Trophoblast cell (in vitro differentiated cells and primary cell): ENCODE measurements around the gene GALNT14.

Source experiments
- DNase-seq, 2 donors: peaks; one replicate each; pipeline ENCODE4 v3.0.0-alpha.2; 2016
- H2AFZ ChIP-seq: 2 replicates; pipeline ENCODE4 v1.6.1; 2013; ENCODE audit warnings: low read length, moderate library complexity, mild to moderate bottlenecking; ENCODE audit not compliant: insufficient read depth, poor library complexity
- H2AK5ac ChIP-seq: 2 replicates; pipeline ENCODE4 v1.6.1; 2013; ENCODE audit warnings: mild to moderate bottlenecking, low read length
- H2BK120ac ChIP-seq: 2 replicates; pipeline ENCODE4 v1.6.1; 2013; ENCODE audit warnings: low read length, mild to moderate bottlenecking, moderate library complexity; ENCODE audit not compliant: insufficient read depth, poor library complexity
- H2BK12ac ChIP-seq: 2 replicates; pipeline ENCODE4 v1.6.1; 2013; ENCODE audit warnings: mild to moderate bottlenecking, low read length, moderate library complexity
- H2BK5ac ChIP-seq: 2 replicates; pipeline ENCODE4 v1.6.1; 2013; ENCODE audit warnings: low read length, low read depth, moderate library complexity, mild to moderate bottlenecking; ENCODE audit not compliant: poor library complexity
- H3K14ac ChIP-seq: 2 replicates; pipeline ENCODE4 v1.6.1; 2013; ENCODE audit warnings: mild to moderate bottlenecking, low read length
- H3K18ac ChIP-seq: 2 replicates; pipeline ENCODE4 v1.6.1; 2013; ENCODE audit warnings: mild to moderate bottlenecking, low read length
- H3K23ac ChIP-seq: 2 replicates; pipeline ENCODE4 v1.6.1; 2013; ENCODE audit warnings: low read length
- H3K27ac ChIP-seq: 2 replicates; pipeline ENCODE4 v1.5.1; 2013; ENCODE audit warnings: low read depth, mild to moderate bottlenecking, inconsistent platforms, low read length, moderate library complexity
- H3K27me3 ChIP-seq: 2 replicates; pipeline ENCODE4 v1.6.1; 2013; ENCODE audit warnings: inconsistent platforms, mild to moderate bottlenecking, low read length, moderate library complexity; ENCODE audit not compliant: insufficient read depth
- H3K36me3 ChIP-seq, 2 experiments: 1 replicate in 1 of 2; 2 replicates in 1 of 2; pipeline ENCODE4 v1.6.1; 2013; ENCODE audit warnings: low read length in 2 of 2, mild to moderate bottlenecking in 2 of 2, moderate library complexity in 1 of 2; ENCODE audit not compliant: insufficient read depth in 2 of 2, control insufficient read depth in 1 of 2
- H3K4ac ChIP-seq: 2 replicates; pipeline ENCODE4 v1.6.1; 2013; ENCODE audit warnings: low read depth, mild to moderate bottlenecking, low read length, moderate library complexity
- H3K4me1 ChIP-seq, 2 experiments: 1 replicate in 1 of 2; 2 replicates in 1 of 2; pipeline ENCODE4 v1.6.1; 2013; ENCODE audit warnings: low read length in 2 of 2, mild to moderate bottlenecking in 2 of 2, moderate library complexity in 1 of 2; ENCODE audit not compliant: insufficient read depth in 2 of 2, control insufficient read depth in 1 of 2
- H3K4me2 ChIP-seq: 2 replicates; pipeline ENCODE4 v1.6.1; 2013; ENCODE audit warnings: inconsistent platforms, mild to moderate bottlenecking, low read length, moderate library complexity
- H3K4me3 ChIP-seq: 2 replicates; pipeline ENCODE4 v1.5.1; 2013; ENCODE audit warnings: mild to moderate bottlenecking, low read depth, low read length, inconsistent platforms
- H3K79me1 ChIP-seq: one replicate; pipeline ENCODE4 v1.6.1; 2013; ENCODE audit warnings: low read length
- H3K79me2 ChIP-seq: 2 replicates; pipeline ENCODE4 v1.6.1; 2013; ENCODE audit warnings: low read length, mild to moderate bottlenecking; ENCODE audit not compliant: control insufficient read depth, insufficient read depth, poor library complexity
- H3K9ac ChIP-seq: 2 replicates; pipeline ENCODE4 v1.6.1; 2013; ENCODE audit warnings: mild to moderate bottlenecking, low read length
- H3K9me3 ChIP-seq: 2 replicates; pipeline ENCODE4 v1.6.1; 2013; ENCODE audit warnings: low read depth, mild to moderate bottlenecking, control low read depth, inconsistent platforms, low read length; ENCODE audit not compliant: insufficient read depth
- H4K12ac ChIP-seq: 2 replicates; pipeline ENCODE4 v1.6.1; 2013; ENCODE audit warnings: low read depth, mild to moderate bottlenecking, low read length, moderate library complexity
- H4K8ac ChIP-seq: 2 replicates; pipeline ENCODE4 v1.6.1; 2013; ENCODE audit warnings: low read depth, mild to moderate bottlenecking, low read length, moderate library complexity
- H4K91ac ChIP-seq: one replicate; pipeline ENCODE4 v1.6.1; 2013; ENCODE audit warnings: low read depth, mild to moderate bottlenecking, low read length, moderate library complexity
- WGBS: extraction: QIAGEN DNeasy Blood & Tissue Kit; methylation state at CpG from one replicate; pipeline ENCODE4 v1.1.7; 2013; ENCODE audit warnings: missing lambda C conversion rate; ENCODE audit not compliant: insufficient read length, insufficient coverage; ENCODE audit errors: extremely low coverage; 5-methylcytosine and 5-hydroxymethylcytosine counted together

GALNT14 gene

DNA sequence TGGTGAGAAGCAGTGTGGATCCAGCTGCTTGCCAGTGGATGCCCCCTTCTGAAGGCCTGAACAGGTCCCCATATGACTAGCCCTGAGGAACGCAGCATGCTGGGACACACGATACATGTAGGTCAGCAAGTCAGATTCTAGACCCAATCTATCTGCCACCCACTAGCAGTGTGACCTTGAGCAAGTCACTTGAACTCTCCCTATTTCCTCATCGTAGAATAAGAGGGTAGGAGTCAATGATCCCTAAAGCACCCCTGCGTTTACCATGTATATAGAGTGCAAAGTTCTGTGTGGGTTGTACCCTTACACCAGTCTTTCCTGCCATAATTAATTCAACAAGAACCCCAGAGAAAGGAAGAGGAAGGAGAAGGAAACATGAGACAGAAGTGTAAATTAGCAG, 123.7 kb downstream of the GALNT14 start:
- no peak overlapping the region for H3K9ac ChIP-seq
- DNase-seq, result no peak

DNA sequence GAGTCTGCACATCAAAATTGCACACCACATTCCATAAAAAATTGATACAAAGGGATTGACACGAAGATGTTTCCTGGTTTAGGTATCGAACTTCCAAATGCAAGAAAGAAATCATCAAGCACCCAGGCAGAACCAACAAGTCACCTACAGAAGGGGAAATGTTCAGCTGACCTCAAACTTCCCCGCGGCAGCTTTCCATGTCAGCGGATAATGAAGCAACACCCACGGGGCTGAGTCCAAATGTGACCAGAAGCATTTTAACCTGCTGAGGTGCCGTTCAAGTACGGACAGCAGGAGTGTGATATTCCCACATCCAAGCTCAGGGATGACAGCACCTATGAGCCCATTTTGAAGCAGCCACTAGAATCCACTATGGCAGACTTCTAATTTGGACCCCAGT, 124.9 kb downstream of the GALNT14 start:
- H2AK5ac ChIP-seq, result no peak overlapping the region
- H3K14ac ChIP-seq, result no peak overlapping the region
- H3K4me1 ChIP-seq, result peaks cover 3 to 5% of the 10 kb centered on the region in 2 experiments
- no CpG with 5 or more reads among the region's 8 CpGs for WGBS
- H3K79me1 ChIP-seq, result no peaks in the 10 kb centered on the region
- H3K4me2 ChIP-seq, result no peak overlapping the region
- H3K9me3 ChIP-seq, result no peaks in the 10 kb centered on the region
- no peak overlapping the region for H3K4me3 ChIP-seq
- no peak overlapping the region for H3K23ac ChIP-seq
- H2BK5ac ChIP-seq, result no peak overlapping the region
- H3K36me3 ChIP-seq, result no peaks in the 10 kb centered on the region
- peak in 1 of 2 donors; percentile 3 for DNase-seq
- H4K12ac ChIP-seq, result no peak overlapping the region
- no peak overlapping the region for H4K91ac ChIP-seq
- H3K27ac ChIP-seq, result no peak overlapping the region
- no peak overlapping the region for H2BK12ac ChIP-seq
- no peak overlapping the region for H2AFZ ChIP-seq
- H3K9ac ChIP-seq, result no peak overlapping the region
- H2BK120ac ChIP-seq, result no peak overlapping the region
- H4K8ac ChIP-seq, result no peak overlapping the region
- no peaks in the 10 kb centered on the region for H3K79me2 ChIP-seq
- H3K18ac ChIP-seq, result no peak overlapping the region
- no peak overlapping the region for H3K4ac ChIP-seq
- H3K27me3 ChIP-seq, result no peaks in the 10 kb centered on the region

More for the DNA sequence above, 123.7 kb downstream of the GALNT14 start:
- Histone ChIP-seq H2BK5ac (no peak overlapping the region), H4K12ac (no peak overlapping the region), H3K18ac (no peak overlapping the region), H3K4me2 (no peak overlapping the region), H4K8ac (no peak overlapping the region), H3K4me1 (peaks cover 3 to 5% of the 10 kb centered on the region in 2 experiments), H3K14ac (no peak overlapping the region), H2BK12ac (no peak overlapping the region), H3K4ac (no peak overlapping the region), H3K27me3 (no peaks in the 10 kb centered on the region), H3K36me3 (no peaks in the 10 kb centered on the region), H2AFZ (no peak overlapping the region), H3K27ac (no peak overlapping the region), H2AK5ac (no peak overlapping the region), H3K9me3 (no peaks in the 10 kb centered on the region), H2BK120ac (no peak overlapping the region), H3K79me1 (no peaks in the 10 kb centered on the region), H3K4me3 (no peak overlapping the region), H3K79me2 (no peaks in the 10 kb centered on the region), H4K91ac (no peak overlapping the region), H3K23ac (no peak overlapping the region)
- no CpG with 5 or more reads among the region's 4 CpGs for WGBS

DNA sequence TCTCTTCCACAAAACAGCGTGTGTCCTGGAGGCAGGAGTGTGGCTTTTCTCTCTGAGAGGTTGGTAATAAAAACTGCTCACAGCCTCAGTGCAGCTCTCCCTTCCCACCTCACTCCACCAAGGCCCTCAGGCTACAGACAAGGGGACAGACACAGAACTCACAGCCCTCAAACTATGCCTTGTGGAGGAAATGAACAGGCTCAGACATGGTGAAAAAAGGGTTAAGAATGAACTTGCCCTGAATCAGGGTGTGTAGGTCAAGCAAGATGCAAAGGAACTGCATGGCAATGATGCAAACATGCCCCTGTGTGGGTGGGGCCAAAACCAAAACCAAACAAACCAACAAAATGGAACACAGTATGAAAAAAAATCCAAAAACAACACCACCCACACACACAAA, 125.8 kb downstream of the GALNT14 start:
- H3K4me3 ChIP-seq, result no peak overlapping the region
- no peak for DNase-seq
- no peak overlapping the region for H2AFZ ChIP-seq
- no CpG with 5 or more reads among the region's 1 CpG for WGBS
- H3K4ac ChIP-seq, result no peak overlapping the region
- H4K12ac ChIP-seq, result no peak overlapping the region
- no peak overlapping the region for H3K14ac ChIP-seq
- H2AK5ac ChIP-seq, result no peak overlapping the region
- peaks cover 3 to 5% of the 10 kb centered on the region in 2 experiments for H3K4me1 ChIP-seq
- no peaks in the 10 kb centered on the region for H3K79me1 ChIP-seq
- H3K9me3 ChIP-seq, result no peaks in the 10 kb centered on the region
- no peak overlapping the region for H4K8ac ChIP-seq
- H4K91ac ChIP-seq, result no peak overlapping the region
- no peak overlapping the region for H2BK120ac ChIP-seq
- no peak overlapping the region for H2BK5ac ChIP-seq
- H3K27me3 ChIP-seq, result no peaks in the 10 kb centered on the region
- H3K23ac ChIP-seq, result no peak overlapping the region
- no peak overlapping the region for H2BK12ac ChIP-seq
- H3K27ac ChIP-seq, result no peak overlapping the region
- no peaks in the 10 kb centered on the region for H3K79me2 ChIP-seq
- H3K9ac ChIP-seq, result no peak overlapping the region
- H3K4me2 ChIP-seq, result no peak overlapping the region
- no peak overlapping the region for H3K18ac ChIP-seq
- no peaks in the 10 kb centered on the region for H3K36me3 ChIP-seq

DNA sequence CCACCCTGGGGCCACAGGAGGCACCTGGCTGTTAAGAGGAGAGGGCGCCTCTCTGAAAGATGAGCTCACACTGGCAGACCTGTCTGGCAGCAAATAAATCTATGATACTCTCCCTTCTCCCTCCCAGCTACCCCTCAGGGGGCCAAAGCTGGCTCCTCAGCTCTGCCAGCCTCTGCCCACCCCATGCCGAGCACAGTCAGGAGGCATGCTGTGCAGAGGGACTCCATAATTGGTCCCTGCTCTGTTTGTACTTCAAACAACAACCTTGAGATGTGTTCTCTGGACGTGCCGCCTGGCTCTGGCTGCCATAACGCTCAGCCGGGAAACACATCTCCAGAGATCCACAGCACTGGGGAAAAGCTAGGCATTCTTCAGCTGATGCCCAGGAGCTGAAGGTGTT, 126.7 kb downstream of the GALNT14 start:
- Histone ChIP-seq H3K23ac (no peak overlapping the region), H2BK12ac (no peak overlapping the region), H3K18ac (no peak overlapping the region), H3K27ac (no peak overlapping the region), H3K4me2 (no peak overlapping the region), H2AK5ac (no peak overlapping the region), H2BK120ac (no peak overlapping the region), H3K4me1 (peaks cover 3 to 5% of the 10 kb centered on the region in 2 experiments), H4K91ac (no peak overlapping the region), H3K4ac (no peak overlapping the region), H3K9me3 (no peaks in the 10 kb centered on the region), H3K79me1 (no peaks in the 10 kb centered on the region), H3K79me2 (no peaks in the 10 kb centered on the region), H3K36me3 (no peaks in the 10 kb centered on the region), H2BK5ac (no peak overlapping the region), H4K12ac (no peak overlapping the region), H3K9ac (no peak overlapping the region), H2AFZ (no peak overlapping the region), H3K14ac (no peak overlapping the region), H3K4me3 (no peak overlapping the region), H3K27me3 (no peaks in the 10 kb centered on the region), H4K8ac (no peak overlapping the region)
- no CpG with 5 or more reads among the region's 6 CpGs for WGBS
- no peak for DNase-seq
